Spleen (tissue), 7 donors: ENCODE data around the gene PRXL2C.

Experiments
- POLR2A ChIP-seq, 3 donors: fragments of 450-650 bp; IDR thresholded peaks; one replicate each; pipeline ENCODE4 v1.5.1; 2017; ENCODE audit warnings: antibody characterized with exemption in 3 of 3, mild to moderate bottlenecking in 1 of 3
- TF ChIP-seq, protein P1 (sequence below), 11 experiments: fragments of 200-600 bp in 7 of 11; fragments of 450-650 bp in 4 of 11; sonication (generic) in 4 of 11; IDR thresholded peaks in 8 of 11; conservative IDR thresholded peaks in 3 of 11; 1 replicate in 7 of 11; 2 replicates in 4 of 11; pipeline versions ENCODE4 v1.4.0 to v1.8.0; 2016 to 2021; ENCODE audit warnings: antibody characterized with exemption in 11 of 11, inconsistent platforms in 4 of 11, mild to moderate bottlenecking in 1 of 11
- donor health status: DM: no; HTN: no; CAD: no; lungs with moderate emphysema.
- donor health status: DM: no; HTN: no; CAD: no.
- donor health status: DM: no; HTN: no; CAD: no.

DNA sequence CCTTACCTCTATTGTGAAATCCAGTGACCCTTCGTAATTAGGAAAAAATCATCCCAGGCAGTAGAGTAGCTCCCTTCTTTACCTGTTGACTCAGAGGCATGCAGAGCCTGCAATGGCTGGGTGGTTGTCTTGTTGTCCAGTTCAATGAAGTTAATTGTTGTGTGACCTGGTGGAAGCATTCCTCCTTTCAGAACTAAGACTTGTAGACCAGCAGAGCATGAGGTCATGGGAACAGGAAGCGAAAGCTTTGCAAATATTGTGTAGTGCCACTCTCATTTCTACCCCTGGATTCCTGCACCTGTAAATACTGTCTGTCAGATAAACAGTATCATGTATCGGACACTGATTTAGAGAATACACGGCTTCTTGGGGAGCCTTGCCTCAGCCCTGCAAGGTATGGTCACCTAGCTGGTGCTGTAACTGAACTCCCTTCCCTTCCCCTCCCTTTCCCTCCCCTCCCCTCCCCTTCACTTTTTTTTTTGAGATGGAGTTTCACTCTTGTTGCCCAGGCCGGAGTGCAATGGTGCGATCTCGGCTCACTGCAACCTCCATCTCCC, 5.7 kb upstream of the PRXL2C start:
- TF ChIP-seq, protein P1, sequence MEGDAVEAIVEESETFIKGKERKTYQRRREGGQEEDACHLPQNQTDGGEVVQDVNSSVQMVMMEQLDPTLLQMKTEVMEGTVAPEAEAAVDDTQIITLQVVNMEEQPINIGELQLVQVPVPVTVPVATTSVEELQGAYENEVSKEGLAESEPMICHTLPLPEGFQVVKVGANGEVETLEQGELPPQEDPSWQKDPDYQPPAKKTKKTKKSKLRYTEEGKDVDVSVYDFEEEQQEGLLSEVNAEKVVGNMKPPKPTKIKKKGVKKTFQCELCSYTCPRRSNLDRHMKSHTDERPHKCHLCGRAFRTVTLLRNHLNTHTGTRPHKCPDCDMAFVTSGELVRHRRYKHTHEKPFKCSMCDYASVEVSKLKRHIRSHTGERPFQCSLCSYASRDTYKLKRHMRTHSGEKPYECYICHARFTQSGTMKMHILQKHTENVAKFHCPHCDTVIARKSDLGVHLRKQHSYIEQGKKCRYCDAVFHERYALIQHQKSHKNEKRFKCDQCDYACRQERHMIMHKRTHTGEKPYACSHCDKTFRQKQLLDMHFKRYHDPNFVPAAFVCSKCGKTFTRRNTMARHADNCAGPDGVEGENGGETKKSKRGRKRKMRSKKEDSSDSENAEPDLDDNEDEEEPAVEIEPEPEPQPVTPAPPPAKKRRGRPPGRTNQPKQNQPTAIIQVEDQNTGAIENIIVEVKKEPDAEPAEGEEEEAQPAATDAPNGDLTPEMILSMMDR (IDR thresholded peaks at IDR 0.05 in 8 of 11, conservative IDR thresholded peaks at IDR 0.05 in 3 of 11), result no peak
- TF ChIP-seq POLR2A (IDR thresholded peaks at IDR 0.05), result no peak
